Uterus (tissue), 2 donors: ENCODE data around the gene TRIP6.

Experiments
- POLR2A ChIP-seq, 2 donors: fragments of 450-650 bp; IDR thresholded peaks; one replicate each; pipeline ENCODE4 v1.6.1; 2016; ENCODE audit warnings: antibody characterized with exemption in 2 of 2, mild to moderate bottlenecking in 1 of 2, moderate library complexity in 1 of 2
- TF ChIP-seq, protein P1 (sequence below), 4 experiments: fragments of 200-600 bp in 2 of 4; fragments of 450-650 bp in 2 of 4; sonication (generic) in 2 of 4; IDR thresholded peaks; one replicate each; pipeline ENCODE4 v1.5.1; 2016 to 2019; ENCODE audit warnings: antibody characterized with exemption in 4 of 4, mild to moderate bottlenecking in 2 of 4, moderate library complexity in 1 of 4

DNA sequence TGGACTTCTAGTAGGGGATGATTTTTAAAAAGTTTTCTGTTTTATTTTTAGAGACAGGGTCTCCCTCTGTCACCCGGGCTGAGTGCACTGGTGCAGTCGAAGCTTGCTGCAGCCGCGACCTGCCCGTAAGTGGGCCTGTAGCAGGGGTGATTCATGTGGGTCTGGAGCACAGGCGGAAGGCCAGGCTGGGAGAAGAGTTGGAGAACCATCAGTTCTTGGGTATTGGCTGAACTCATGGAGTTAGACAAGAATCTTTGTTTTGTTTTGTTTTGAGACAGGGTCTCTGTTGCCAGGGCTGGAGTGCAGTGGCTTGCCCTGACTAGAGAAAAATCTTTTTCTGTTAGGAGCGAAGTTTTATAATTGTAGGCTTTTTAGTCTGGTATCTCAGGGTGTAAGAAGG lies 13.5 kb downstream of the TRIP6 start:
- TF ChIP-seq, protein P1, sequence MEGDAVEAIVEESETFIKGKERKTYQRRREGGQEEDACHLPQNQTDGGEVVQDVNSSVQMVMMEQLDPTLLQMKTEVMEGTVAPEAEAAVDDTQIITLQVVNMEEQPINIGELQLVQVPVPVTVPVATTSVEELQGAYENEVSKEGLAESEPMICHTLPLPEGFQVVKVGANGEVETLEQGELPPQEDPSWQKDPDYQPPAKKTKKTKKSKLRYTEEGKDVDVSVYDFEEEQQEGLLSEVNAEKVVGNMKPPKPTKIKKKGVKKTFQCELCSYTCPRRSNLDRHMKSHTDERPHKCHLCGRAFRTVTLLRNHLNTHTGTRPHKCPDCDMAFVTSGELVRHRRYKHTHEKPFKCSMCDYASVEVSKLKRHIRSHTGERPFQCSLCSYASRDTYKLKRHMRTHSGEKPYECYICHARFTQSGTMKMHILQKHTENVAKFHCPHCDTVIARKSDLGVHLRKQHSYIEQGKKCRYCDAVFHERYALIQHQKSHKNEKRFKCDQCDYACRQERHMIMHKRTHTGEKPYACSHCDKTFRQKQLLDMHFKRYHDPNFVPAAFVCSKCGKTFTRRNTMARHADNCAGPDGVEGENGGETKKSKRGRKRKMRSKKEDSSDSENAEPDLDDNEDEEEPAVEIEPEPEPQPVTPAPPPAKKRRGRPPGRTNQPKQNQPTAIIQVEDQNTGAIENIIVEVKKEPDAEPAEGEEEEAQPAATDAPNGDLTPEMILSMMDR (IDR thresholded peaks at IDR 0.05), result no peak
- no peak for TF ChIP-seq POLR2A (IDR thresholded peaks at IDR 0.05)
